ENCODE measurements around the gene ZNF396. TPM values are rescaled to one million over a fixed set of nuclear protein-coding genes. Genes with fewer than 3 reads are reported as not detected.
A peak's percentile ranks its signal among the peaks of the same experiment; 100 is the strongest.

Gene ZNF396
- total RNA-seq, 3 donors from 2014 or later (not counting 1 experiment from before 2014, with no cell fraction given) = 1.2 to 1.7 (median 1.2) TPM

GRCh38 chr18:35343936-35344735 lies 33.0 kb downstream of the ZNF396 start, which contains the start of gene ZNF24:
Gene ZNF24 (minus strand): TSS chr18:35344420. CDS start chr18:35340650, 3,770 bp downstream.
- peaks cover 46 to 47% of the 10 kb centered on the region in 2 donors for H3K4me1 Mint-ChIP-seq
- under 1% methylated on average over 56 of the region's 64 CpGs for WGBS (ENCODE audit: insufficient coverage)
- intact Hi-C loops (cut with micrococcal nuclease) = loop anchor here (1.0 to 10.0 kb wide), 7 partner anchors 33 to 302 kb away; partner anchors contain the start of genes INO80C, ZNF396, ZNF397 and ZSCAN30

GRCh38 chr18:35343488-35343935 lies 33.6 kb downstream of the ZNF396 start:
- Histone ChIP-seq H3K27me3 (ENCODE audit: control insufficient read depth, insufficient read depth, low read length) (no peaks in the 10 kb centered on the region), H3K27ac (ENCODE audit: low read length) (peak overlapping the region; percentile 99), H3K36me3 (ENCODE audit: control insufficient read depth, insufficient read depth, low read length) (peaks cover 20% of the 10 kb centered on the region), H3K4me1 (ENCODE audit: control insufficient read depth, insufficient read depth, low read length) (peaks cover 15% of the 10 kb centered on the region), H3K9me3 (ENCODE audit: control insufficient read depth, insufficient read depth, low read length) (no peaks in the 10 kb centered on the region), H3K4me3 (ENCODE audit: low read length) (peak overlapping the region; percentile 99)
- ATAC-seq (no peak), DNase-seq (no peak)
- H3K27ac Mint-ChIP-seq = peak overlapping the region; percentile 98 to 100
- H3K9me3 Mint-ChIP-seq = no peaks in the 10 kb centered on the region
- H3K4me3 Mint-ChIP-seq = peak overlapping the region; percentile 99
- WGBS (ENCODE audit: insufficient coverage) = 3% methylated on average over 14 of the region's 15 CpGs
- H3K27me3 Mint-ChIP-seq (ENCODE audit: low read depth in 2 of 2) = peaks cover 0 to 3% of the 10 kb centered on the region in 2 donors
- no peak for TF ChIP-seq CTCF (IDR thresholded peaks at IDR 0.05)
- peaks cover 50 to 52% of the 10 kb centered on the region in 2 donors for H3K4me1 Mint-ChIP-seq
- intact Hi-C loops (cut with micrococcal nuclease) = loop anchor here (5.0 to 10.0 kb wide), 2 partner anchors 154 to 189 kb away; partner anchors contain the start of gene INO80C
- H3K36me3 Mint-ChIP-seq = peaks cover 4% of the 10 kb centered on the region

More at GRCh38 chr18:35343936-35344735, 33.0 kb downstream of the ZNF396 start, which contains the start of gene ZNF24:
- H3K27ac Mint-ChIP-seq = peak within 1 kb of the TSS; percentile 98 to 100
- no peaks in the 10 kb centered on the region for H3K36me3 Mint-ChIP-seq
- H3K9me3 Mint-ChIP-seq = no peaks in the 10 kb centered on the region
- H3K36me3 ChIP-seq (ENCODE audit: control insufficient read depth, insufficient read depth, low read length) = peaks cover 13% of the 10 kb centered on the region
- no peaks in the 10 kb centered on the region for H3K27me3 ChIP-seq (ENCODE audit: control insufficient read depth, insufficient read depth, low read length)
- H3K27me3 Mint-ChIP-seq (ENCODE audit: low read depth in 2 of 2) = peaks cover 0 to 3% of the 10 kb centered on the region in 2 donors
- TF ChIP-seq CTCF (IDR thresholded peaks at IDR 0.05) = no peak
- DNase-seq = peak; percentile 93 to 94
- H3K4me1 ChIP-seq (ENCODE audit: control insufficient read depth, insufficient read depth, low read length) = peaks cover 15% of the 10 kb centered on the region
- no peaks in the 10 kb centered on the region for H3K9me3 ChIP-seq (ENCODE audit: control insufficient read depth, insufficient read depth, low read length)
- H3K4me3 Mint-ChIP-seq = peak within 1 kb of the TSS; percentile 99
- peak within 1 kb of the TSS; percentile 99 for H3K4me3 ChIP-seq (ENCODE audit: low read length)
- ATAC-seq = peak; percentile 85 to 95 (median 87)
- H3K27ac ChIP-seq (ENCODE audit: low read length) = peak within 1 kb of the TSS; percentile 99

DNA sequence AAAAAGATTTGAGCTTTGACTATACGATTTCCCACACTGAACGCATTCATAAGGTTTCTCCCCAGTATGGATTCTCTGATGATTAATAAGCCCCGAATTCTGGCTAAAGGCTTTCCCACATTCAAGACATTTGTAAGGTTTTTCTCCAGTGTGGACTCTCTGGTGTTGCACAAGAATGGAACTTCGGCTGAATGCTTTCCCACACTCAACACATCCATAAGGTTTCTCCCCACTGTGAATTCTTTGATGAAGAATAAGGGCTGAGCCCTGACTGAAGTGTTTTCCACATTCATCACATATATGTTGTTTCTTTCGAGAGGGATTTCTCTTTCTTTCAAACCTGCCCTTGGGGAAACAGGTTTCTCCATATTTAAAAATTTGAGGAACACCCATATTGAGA lies 39.9 kb downstream of the ZNF396 start:
- Histone ChIP-seq H3K27me3 (ENCODE audit: control insufficient read depth, insufficient read depth, low read length) (no peaks in the 10 kb centered on the region), H3K36me3 (ENCODE audit: control insufficient read depth, insufficient read depth, low read length) (peaks cover 73% of the 10 kb centered on the region), H3K9me3 (ENCODE audit: control insufficient read depth, insufficient read depth, low read length) (no peaks in the 10 kb centered on the region), H3K4me3 (ENCODE audit: low read length) (no peak overlapping the region), H3K27ac (ENCODE audit: low read length) (no peak overlapping the region), H3K4me1 (ENCODE audit: control insufficient read depth, insufficient read depth, low read length) (no peaks in the 10 kb centered on the region)
- TF ChIP-seq CTCF (IDR thresholded peaks at IDR 0.05) = no peak
- intact Hi-C loops (cut with micrococcal nuclease) = no loop called here
- Mint-ChIP-seq H3K4me1 (peaks cover 34 to 41% of the 10 kb centered on the region in 2 donors), H3K36me3 (peaks cover 15% of the 10 kb centered on the region), H3K4me3 (no peak overlapping the region), H3K27me3 (ENCODE audit: low read depth in 2 of 2) (no peaks in the 10 kb centered on the region), H3K9me3 (no peaks in the 10 kb centered on the region), H3K27ac (peak overlapping the region; percentile 13 to 17)
- no peak for ATAC-seq
- WGBS (ENCODE audit: insufficient coverage) = 92% methylated on average over 5 of the region's 5 CpGs
- DNase-seq = no peak

Data from natural killer cell (primary cell).